Testis (tissue), 2 donors: ENCODE data around the gene ZNF416.

Experiments used
- POLR2A ChIP-seq: fragments of 450-650 bp; IDR thresholded peaks from one replicate; pipeline ENCODE4 v1.6.1; 2017; ENCODE audit warnings: antibody characterized with exemption, mild to moderate bottlenecking, moderate library complexity
- TF ChIP-seq, protein P1 (sequence below), 3 experiments: fragments of 450-650 bp in 2 of 3; fragments of 200-600 bp in 1 of 3; sonication (generic) in 1 of 3; IDR thresholded peaks; one replicate each; pipeline ENCODE4 v1.5.1; 2016 to 2019; ENCODE audit warnings: antibody characterized with exemption in 3 of 3, mild to moderate bottlenecking in 2 of 3, moderate library complexity in 1 of 3

DNA sequence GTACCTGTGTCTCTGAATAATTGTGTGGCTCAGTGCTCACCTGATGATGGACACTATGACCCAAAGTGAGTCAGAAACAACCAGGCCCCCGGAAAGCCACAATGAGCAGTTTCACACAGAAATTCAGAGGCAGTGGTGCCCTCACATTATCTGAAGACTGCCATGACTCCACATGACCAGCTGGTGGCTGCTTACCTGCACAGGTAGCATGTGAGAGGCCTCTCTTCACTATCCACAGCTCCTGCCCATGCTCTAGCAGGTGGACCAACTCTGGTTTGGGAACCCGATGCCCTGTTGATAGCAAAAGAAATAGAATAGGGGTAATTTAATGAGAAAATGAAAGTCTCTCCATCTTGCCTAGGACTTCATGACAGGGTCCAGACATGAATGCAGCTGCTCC, 26.3 kb downstream of the ZNF416 start:
- no peak for TF ChIP-seq POLR2A
- TF ChIP-seq, protein P1, sequence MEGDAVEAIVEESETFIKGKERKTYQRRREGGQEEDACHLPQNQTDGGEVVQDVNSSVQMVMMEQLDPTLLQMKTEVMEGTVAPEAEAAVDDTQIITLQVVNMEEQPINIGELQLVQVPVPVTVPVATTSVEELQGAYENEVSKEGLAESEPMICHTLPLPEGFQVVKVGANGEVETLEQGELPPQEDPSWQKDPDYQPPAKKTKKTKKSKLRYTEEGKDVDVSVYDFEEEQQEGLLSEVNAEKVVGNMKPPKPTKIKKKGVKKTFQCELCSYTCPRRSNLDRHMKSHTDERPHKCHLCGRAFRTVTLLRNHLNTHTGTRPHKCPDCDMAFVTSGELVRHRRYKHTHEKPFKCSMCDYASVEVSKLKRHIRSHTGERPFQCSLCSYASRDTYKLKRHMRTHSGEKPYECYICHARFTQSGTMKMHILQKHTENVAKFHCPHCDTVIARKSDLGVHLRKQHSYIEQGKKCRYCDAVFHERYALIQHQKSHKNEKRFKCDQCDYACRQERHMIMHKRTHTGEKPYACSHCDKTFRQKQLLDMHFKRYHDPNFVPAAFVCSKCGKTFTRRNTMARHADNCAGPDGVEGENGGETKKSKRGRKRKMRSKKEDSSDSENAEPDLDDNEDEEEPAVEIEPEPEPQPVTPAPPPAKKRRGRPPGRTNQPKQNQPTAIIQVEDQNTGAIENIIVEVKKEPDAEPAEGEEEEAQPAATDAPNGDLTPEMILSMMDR (IDR thresholded peaks at IDR 0.05), result no peak
